Muscle layer of duodenum (tissue), 2 donors: ENCODE results near the gene DYRK1B.

Experiments used
- H3K27ac ChIP-seq: one replicate; pipeline ENCODE4 v1.7.0; 2013; ENCODE audit warnings: mild to moderate bottlenecking, low read length
- H3K27me3 ChIP-seq: one replicate; pipeline ENCODE4 v1.7.0; 2013; ENCODE audit warnings: low read depth, mild to moderate bottlenecking, control low read depth, low read length
- H3K36me3 ChIP-seq, 2 donors: one replicate each; pipeline ENCODE4 v1.7.0; 2013; ENCODE audit warnings: low read length in 2 of 2, control low read depth in 1 of 2, mild to moderate bottlenecking in 1 of 2; ENCODE audit not compliant: insufficient read depth in 2 of 2, control insufficient read depth in 1 of 2
- H3K4me1 ChIP-seq, 2 donors: one replicate each; pipeline ENCODE4 v1.7.0; 2013; ENCODE audit warnings: low read length in 2 of 2, mild to moderate bottlenecking in 2 of 2, control low read depth in 1 of 2, moderate library complexity in 1 of 2; ENCODE audit not compliant: insufficient read depth in 2 of 2, control insufficient read depth in 1 of 2
- H3K4me3 ChIP-seq, 2 donors: one replicate each; pipeline ENCODE4 v1.7.0; 2013; ENCODE audit warnings: low read length in 2 of 2, low read depth in 1 of 2, mild to moderate bottlenecking in 1 of 2
- H3K9me3 ChIP-seq, 2 donors: one replicate each; pipeline ENCODE4 v1.7.0; 2013; ENCODE audit warnings: low read length in 2 of 2, control low read depth in 1 of 2, mild to moderate bottlenecking in 1 of 2; ENCODE audit not compliant: control insufficient read depth in 1 of 2
- donor health status: healthy.

DYRK1B gene

GRCh38 chr19:39805104-39805503 is 28.9 kb downstream of the DYRK1B start:
- no peaks in the 10 kb centered on the region for H3K4me1 ChIP-seq
- H3K27ac ChIP-seq = no peak overlapping the region
- no peaks in the 10 kb centered on the region for H3K9me3 ChIP-seq
- no peak overlapping the region for H3K4me3 ChIP-seq
- no peaks in the 10 kb centered on the region for H3K27me3 ChIP-seq
- no peaks in the 10 kb centered on the region for H3K36me3 ChIP-seq

DNA sequence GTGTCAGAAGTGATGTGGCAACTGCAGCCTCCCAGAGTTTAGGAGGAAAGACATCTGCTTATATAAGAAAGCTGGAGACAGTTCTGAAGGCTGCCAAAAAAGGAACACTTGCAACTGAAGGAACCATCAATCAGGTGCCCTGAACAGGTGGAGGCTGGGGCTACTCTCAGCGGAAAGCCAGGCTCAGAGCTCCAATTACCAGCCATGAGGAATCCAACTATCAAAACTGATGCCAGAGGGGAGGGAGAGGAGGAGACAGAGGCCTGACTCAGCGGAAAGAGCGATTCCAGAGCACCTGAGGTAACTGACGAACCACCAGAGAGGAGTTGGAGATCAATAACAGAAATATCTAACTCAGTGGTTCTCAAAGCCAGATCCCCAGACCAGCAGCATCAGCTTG is 31.0 kb downstream of the DYRK1B start:
- Histone ChIP-seq H3K9me3 (no peaks in the 10 kb centered on the region), H3K27ac (no peak overlapping the region), H3K4me3 (no peak overlapping the region)

DNA sequence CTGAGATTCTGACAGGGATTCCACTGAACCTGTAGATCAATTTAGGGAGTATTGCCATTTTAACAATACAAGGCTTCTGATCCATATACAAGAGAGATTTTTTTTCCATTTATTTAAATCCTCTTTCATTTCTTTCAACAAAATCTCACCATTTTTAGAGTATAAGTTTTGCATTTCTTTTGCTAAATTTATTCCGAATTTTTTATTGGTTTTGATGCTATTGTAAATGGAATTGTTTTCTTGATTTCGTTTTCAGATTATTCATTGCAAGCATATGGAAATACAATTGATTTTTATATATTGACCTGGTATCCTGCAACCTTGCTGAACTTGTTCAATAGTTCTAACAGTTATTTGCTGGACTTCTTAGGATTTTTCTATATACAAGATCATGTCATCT is 36.9 kb downstream of the DYRK1B start:
- no peaks in the 10 kb centered on the region for H3K9me3 ChIP-seq
- no peaks in the 10 kb centered on the region for H3K36me3 ChIP-seq
- no peaks in the 10 kb centered on the region for H3K27me3 ChIP-seq
- H3K4me1 ChIP-seq = no peaks in the 10 kb centered on the region
- H3K27ac ChIP-seq = no peak overlapping the region
- H3K4me3 ChIP-seq = no peak overlapping the region

More for the DNA sequence above, 31.0 kb downstream of the DYRK1B start:
- Histone ChIP-seq H3K4me1 (no peaks in the 10 kb centered on the region), H3K36me3 (no peaks in the 10 kb centered on the region), H3K27me3 (no peaks in the 10 kb centered on the region)

- Histone ChIP-seq H3K9me3 (no peaks in the 10 kb centered on the region), H3K36me3 (no peaks in the 10 kb centered on the region), H3K27me3 (no peaks in the 10 kb centered on the region), H3K4me3 (no peak overlapping the region), H3K4me1 (no peaks in the 10 kb centered on the region), H3K27ac (no peak overlapping the region)
These were observed 37.9 kb downstream of the DYRK1B start for GRCh38 chr19:39796000-39796498.

DNA sequence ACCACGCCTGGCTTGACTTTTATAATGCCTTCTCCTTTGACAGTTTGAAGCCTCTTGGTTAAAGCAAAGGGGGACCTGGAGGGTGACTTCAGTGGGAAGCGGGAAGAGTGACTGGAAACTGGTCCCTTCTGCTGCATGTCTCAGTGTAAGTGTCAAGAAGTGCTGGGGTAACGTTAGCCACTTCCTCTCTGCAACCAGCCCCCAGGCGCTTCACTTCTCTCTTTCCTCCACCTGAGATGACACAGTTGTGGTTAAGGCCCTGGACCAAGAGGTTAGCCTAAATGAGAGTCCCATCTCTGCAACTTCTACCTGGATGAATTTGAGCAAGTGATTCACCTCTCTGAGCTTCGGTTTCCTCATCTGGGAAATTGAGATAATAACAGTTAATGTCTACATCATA is 39.0 kb downstream of the DYRK1B start:
- no peaks in the 10 kb centered on the region for H3K27me3 ChIP-seq
- H3K36me3 ChIP-seq = no peaks in the 10 kb centered on the region
- H3K9me3 ChIP-seq = no peaks in the 10 kb centered on the region
- no peaks in the 10 kb centered on the region for H3K4me1 ChIP-seq
- H3K27ac ChIP-seq = no peak overlapping the region
- H3K4me3 ChIP-seq = no peak overlapping the region

- peak overlapping the region; percentile 69 to 77 for H3K4me3 ChIP-seq
- no peak overlapping the region for H3K27ac ChIP-seq
- H3K9me3 ChIP-seq = no peaks in the 10 kb centered on the region
- no peaks in the 10 kb centered on the region for H3K27me3 ChIP-seq
- H3K4me1 ChIP-seq = no peaks in the 10 kb centered on the region
- no peaks in the 10 kb centered on the region for H3K36me3 ChIP-seq
These were observed 40.9 kb downstream of the DYRK1B start for GRCh38 chr19:39792999-39793546.

DNA sequence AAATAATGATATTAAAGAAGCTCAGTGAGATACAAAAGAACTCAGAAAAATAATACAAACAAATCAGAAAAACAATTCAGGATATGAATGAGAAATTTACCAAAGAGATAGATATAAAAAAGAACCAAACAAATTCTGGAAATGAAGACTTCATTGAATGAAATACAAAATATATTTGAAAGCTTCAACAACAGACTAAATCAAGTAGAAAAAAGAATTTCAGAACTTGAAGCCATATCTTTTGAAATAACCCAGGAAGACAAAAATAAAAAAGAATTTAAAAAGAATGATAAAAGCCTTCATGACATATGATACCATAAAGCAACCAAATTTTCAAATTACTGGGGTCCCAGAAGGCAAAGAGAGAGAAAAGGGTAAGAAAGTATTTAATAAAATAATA is 45.7 kb downstream of the DYRK1B start:
- Histone ChIP-seq H3K9me3 (peaks cover 0 to 5% of the 10 kb centered on the region in 2 donors), H3K36me3 (no peaks in the 10 kb centered on the region), H3K4me1 (no peaks in the 10 kb centered on the region), H3K27me3 (peaks cover 7% of the 10 kb centered on the region), H3K4me3 (no peak overlapping the region), H3K27ac (no peak overlapping the region)

DNA sequence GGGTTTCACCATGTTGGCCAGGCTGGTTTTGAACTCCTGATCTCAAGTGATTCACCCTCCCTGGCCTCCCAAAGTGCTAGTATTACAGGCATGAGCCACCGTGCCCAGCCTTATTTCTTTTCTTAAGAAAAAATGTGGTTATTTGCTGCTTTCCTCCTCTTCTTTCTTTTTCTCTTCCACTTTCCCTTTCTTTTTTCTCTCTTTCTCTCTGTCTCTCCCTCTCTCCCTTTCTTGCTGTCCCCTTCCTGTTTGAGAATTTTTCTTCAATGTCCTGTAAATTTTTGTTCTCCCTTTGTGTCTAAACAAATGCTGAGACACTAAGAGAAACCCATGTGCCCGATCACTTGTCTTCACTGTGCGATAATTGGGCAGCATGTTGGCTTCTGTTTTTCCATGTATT is 53.1 kb downstream of the DYRK1B start:
- no peaks in the 10 kb centered on the region for H3K9me3 ChIP-seq
- no peak overlapping the region for H3K27ac ChIP-seq
- H3K36me3 ChIP-seq = no peaks in the 10 kb centered on the region
- no peak overlapping the region for H3K4me3 ChIP-seq
- H3K4me1 ChIP-seq = no peaks in the 10 kb centered on the region
- H3K27me3 ChIP-seq = peaks cover 12% of the 10 kb centered on the region

GRCh38 chr19:39778763-39779162 is 55.2 kb downstream of the DYRK1B start, which contains the start of gene LEUTX:
LEUTX (plus strand) TSS chr19:39778854; CDS start chr19:39778921, 67 bp downstream.
- Histone ChIP-seq H3K27ac (no peak within 1 kb of the TSS), H3K27me3 (peaks cover 4% of the 10 kb centered on the region), H3K4me3 (no peak within 1 kb of the TSS), H3K36me3 (no peaks in the 10 kb centered on the region), H3K9me3 (no peaks in the 10 kb centered on the region), H3K4me1 (no peaks in the 10 kb centered on the region)
